ENCODE data around the gene ATMIN.

ATMIN gene

DNA sequence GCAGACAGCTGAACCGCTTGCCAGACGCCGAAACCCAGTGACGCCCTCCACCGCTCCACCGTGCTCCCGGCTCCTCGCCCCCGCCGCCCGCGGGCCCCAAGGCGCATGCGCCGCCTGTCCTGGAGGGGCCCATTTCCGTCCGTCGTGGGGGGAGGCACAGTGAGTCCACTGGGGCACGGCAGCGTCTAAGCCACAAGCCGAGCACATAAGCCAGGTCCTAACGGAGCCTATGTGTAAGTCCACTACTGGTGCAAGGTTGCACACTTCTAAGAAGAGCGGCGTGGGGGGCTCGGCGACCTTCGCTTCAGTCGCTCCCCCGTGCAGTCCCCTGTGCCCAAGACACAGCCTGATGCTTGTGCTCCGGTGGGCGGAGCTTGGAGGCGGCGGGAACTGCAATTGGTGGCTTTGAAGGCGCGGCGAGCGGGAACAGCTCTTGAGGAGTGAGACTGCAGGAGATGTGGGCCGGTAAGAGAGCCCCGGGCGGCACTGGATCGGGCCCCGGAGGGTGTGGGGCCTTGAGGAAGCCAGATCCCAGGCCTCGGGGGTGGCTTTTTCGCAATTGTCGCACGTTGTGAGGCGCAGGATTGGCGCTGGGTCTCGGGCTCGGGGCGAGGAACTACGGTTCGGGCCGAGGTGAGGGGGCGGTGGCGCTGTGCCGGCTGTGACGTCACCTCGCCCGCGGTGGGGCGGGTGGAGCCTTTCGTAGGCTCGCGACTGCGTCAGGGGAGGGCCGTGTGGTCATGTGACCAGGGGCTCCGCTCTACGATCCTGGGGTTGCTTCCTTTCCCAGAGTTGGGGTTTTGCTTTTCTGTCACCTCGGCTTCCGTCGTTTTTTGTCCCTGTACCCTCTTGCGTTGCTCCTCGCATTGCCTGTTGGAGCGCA is 28.6 kb upstream of the ATMIN start, which contains the start of the genes CENPN and CMC2:
TSS of gene CENPN (plus strand) at position 402 of the 883 bp plus-strand sequence. CDS start 4,726 bp downstream, outside the sequence.
TSS of gene CMC2 (minus strand) at position 73 of the 883 bp plus-strand sequence. CDS start 9,491 bp downstream, outside the sequence.
- peak; percentile 92 for DNase-seq
- Histone ChIP-seq H3K36me3 (no peaks in the 10 kb centered on the region), H3K27me3 (ENCODE audit: insufficient read depth, low read depth, severe bottlenecking) (no peaks in the 10 kb centered on the region), H3K9me3 (ENCODE audit: severe bottlenecking) (no peaks in the 10 kb centered on the region), H3K27ac (peak within 1 kb of the TSS; percentile 100), H3K4me3 (ENCODE audit: low read depth, low read length) (peak within 1 kb of the TSS; percentile 83)
- TF ChIP-seq, protein P1, sequence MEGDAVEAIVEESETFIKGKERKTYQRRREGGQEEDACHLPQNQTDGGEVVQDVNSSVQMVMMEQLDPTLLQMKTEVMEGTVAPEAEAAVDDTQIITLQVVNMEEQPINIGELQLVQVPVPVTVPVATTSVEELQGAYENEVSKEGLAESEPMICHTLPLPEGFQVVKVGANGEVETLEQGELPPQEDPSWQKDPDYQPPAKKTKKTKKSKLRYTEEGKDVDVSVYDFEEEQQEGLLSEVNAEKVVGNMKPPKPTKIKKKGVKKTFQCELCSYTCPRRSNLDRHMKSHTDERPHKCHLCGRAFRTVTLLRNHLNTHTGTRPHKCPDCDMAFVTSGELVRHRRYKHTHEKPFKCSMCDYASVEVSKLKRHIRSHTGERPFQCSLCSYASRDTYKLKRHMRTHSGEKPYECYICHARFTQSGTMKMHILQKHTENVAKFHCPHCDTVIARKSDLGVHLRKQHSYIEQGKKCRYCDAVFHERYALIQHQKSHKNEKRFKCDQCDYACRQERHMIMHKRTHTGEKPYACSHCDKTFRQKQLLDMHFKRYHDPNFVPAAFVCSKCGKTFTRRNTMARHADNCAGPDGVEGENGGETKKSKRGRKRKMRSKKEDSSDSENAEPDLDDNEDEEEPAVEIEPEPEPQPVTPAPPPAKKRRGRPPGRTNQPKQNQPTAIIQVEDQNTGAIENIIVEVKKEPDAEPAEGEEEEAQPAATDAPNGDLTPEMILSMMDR (IDR thresholded peaks at IDR 0.05; ENCODE audit: low read depth, low read length): no peak

DNA sequence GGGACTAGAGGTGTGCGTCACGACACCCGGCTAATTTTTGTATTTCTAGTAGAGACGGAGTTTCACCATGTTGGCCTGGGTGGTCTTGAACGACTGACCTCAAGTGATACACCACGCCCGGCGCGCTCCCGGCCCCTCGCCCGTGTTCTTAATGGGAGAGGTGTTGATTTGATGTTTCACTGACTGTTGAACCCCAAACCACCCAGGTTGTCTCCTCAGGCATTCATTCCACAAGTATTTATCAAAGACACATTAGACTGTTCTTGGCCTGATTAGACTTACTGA is 27.2 kb upstream of the ATMIN start:
- Histone ChIP-seq H3K4me3 (ENCODE audit: low read depth, low read length) (no peak overlapping the region), H3K36me3 (peaks cover 4% of the 10 kb centered on the region; the same call in 1 of the 2 replicates), H3K9me3 (ENCODE audit: severe bottlenecking) (no peaks in the 10 kb centered on the region), H3K27me3 (ENCODE audit: insufficient read depth, low read depth, severe bottlenecking) (no peaks in the 10 kb centered on the region), H3K27ac (no peak overlapping the region)
- DNase-seq: no peak
- TF ChIP-seq, protein P1 (IDR thresholded peaks at IDR 0.05; ENCODE audit: low read depth, low read length): no peak

DNA sequence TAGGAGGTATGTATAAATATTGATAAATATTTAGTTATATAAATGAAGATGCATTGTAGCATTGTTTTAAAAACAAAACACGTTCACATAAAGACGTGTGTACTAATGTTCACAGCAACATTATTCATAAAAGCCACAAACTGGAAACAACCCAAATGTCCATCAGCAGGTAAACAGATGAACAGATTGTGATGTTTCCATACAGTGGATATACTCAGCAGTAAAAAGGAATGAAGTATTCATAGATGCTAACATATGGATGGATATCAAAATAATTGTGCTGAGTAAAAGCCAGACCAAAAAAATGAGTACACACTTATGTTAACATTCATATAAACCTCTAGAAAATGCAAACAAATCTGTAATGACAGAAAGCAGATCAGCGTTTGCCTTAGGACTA is 22.7 kb upstream of the ATMIN start:
- Histone ChIP-seq H3K27me3 (ENCODE audit: insufficient read depth, low read depth, severe bottlenecking) (no peaks in the 10 kb centered on the region), H3K36me3 (peaks cover 8% of the 10 kb centered on the region), H3K27ac (no peak overlapping the region), H3K4me3 (ENCODE audit: low read depth, low read length) (no peak overlapping the region), H3K9me3 (ENCODE audit: severe bottlenecking) (no peaks in the 10 kb centered on the region)
- DNase-seq: no peak
- TF ChIP-seq, protein P1 (IDR thresholded peaks at IDR 0.05; ENCODE audit: low read depth, low read length): no peak

DNA sequence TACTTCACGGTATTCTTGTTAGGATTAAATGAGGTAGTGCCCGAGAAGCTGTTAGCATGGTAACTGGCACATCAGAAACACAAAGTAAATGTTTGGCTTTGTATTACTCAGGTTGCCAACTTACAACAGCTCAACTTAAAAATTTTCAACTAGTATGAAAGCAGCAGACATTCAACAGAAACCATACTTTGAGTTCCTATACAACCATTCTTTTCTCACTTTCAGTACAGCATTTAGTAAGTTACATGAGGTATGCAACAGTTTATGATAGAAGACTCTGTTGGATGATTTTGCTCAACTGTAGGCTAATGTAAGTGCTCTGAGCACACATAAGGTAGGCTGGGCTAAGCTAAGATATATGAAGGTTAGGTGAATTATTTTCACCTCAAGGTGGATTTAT is 21.0 kb upstream of the ATMIN start:
- H3K27ac ChIP-seq: no peak overlapping the region

DNA sequence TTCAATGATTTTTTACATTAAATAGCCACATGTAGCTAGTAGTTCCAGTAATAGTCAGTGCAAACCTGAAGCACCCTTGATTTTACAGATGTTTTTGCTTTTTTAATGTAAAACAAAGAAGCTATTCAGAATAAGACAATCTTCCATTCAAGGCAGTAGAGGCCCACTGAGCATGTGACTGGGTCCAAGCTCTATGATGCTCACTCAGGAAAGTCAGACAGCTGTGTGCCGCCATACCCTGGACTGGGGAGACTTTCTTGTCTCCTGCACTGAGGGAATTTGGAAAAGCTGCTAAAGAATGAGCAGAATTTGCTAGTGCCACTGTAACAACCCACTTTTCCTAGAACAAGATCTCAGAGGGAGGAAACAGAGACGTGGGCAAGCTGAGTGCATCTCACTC is 17.1 kb upstream of the ATMIN start:
- peaks cover 15% of the 10 kb centered on the region for H3K36me3 ChIP-seq
- no peak overlapping the region for H3K27ac ChIP-seq
- TF ChIP-seq, protein P1 (IDR thresholded peaks at IDR 0.05; ENCODE audit: low read depth, low read length): no peak
- H3K27me3 ChIP-seq (ENCODE audit: insufficient read depth, low read depth, severe bottlenecking): no peaks in the 10 kb centered on the region
- H3K4me3 ChIP-seq (ENCODE audit: low read depth, low read length): no peak overlapping the region
- DNase-seq: no peak
- no peaks in the 10 kb centered on the region for H3K9me3 ChIP-seq (ENCODE audit: severe bottlenecking)

More for the DNA sequence above, 21.0 kb upstream of the ATMIN start:
- no peaks in the 10 kb centered on the region for H3K27me3 ChIP-seq (ENCODE audit: insufficient read depth, low read depth, severe bottlenecking)
- no peak overlapping the region for H3K4me3 ChIP-seq (ENCODE audit: low read depth, low read length)
- H3K36me3 ChIP-seq: peaks cover 14% of the 10 kb centered on the region
- TF ChIP-seq, protein P1 (IDR thresholded peaks at IDR 0.05; ENCODE audit: low read depth, low read length): no peak
- no peaks in the 10 kb centered on the region for H3K9me3 ChIP-seq (ENCODE audit: severe bottlenecking)
- no peak for DNase-seq

Measured in WERI-Rb-1 (cell line).